Cerebellar nuclear complex (tissue), 1 donor: ENCODE results near the gene C4BPB.

Experiments used
- DNase-seq, 2 experiments: peaks; one replicate each; lab custom pipeline; 2025; lab: John Stamatoyannopoulos, UW

Gene C4BPB

DNA sequence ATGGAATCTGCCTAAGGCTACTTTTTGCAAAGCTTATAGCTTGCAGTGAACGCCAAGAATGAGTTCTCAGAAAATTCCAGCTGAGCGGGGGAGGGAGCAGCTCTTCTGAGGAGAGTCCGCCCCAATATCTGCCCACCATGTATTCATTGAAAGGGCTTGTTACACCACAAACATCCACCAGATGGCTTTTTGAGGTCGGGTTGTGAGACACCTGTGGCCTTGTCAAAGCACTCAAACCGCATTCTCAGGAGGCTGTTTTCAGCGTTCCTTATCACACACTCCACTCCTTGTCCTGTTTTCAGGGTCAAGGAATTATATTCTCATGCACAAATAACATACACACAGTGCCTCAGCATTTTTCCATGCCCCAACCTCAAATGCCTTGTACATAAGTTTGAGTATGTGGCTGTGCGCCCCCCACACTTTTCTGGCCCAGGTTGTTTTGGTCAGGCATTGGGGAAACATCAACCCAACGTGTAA, 3.9 kb upstream of the C4BPB start:
- DNase-seq = peak in 1 of 2 experiments; percentile 0

GRCh38 chr1:207085887-207086286, 2.8 kb upstream of the C4BPB start:
- DNase-seq = no peak

DNA sequence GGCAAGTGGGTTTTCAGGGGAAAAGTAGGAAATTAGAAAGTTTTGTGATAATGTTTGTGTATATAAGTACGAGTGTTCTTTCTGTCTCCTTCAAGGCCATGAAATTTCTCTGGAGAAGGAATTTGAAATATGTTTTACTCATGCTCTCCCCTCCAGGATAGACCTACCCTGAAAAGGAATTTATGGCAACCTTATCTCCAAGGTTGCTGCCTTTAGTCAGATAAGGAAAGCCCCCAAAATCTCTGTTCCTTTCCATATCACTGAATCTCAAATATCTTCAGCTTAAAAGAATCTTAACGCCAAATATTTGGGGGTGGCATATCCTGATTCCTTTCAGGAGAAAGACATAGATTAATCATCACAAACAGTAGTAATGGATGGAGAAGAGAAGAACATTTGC, 499 bp upstream of the C4BPB start:
- DNase-seq = no peak

DNA sequence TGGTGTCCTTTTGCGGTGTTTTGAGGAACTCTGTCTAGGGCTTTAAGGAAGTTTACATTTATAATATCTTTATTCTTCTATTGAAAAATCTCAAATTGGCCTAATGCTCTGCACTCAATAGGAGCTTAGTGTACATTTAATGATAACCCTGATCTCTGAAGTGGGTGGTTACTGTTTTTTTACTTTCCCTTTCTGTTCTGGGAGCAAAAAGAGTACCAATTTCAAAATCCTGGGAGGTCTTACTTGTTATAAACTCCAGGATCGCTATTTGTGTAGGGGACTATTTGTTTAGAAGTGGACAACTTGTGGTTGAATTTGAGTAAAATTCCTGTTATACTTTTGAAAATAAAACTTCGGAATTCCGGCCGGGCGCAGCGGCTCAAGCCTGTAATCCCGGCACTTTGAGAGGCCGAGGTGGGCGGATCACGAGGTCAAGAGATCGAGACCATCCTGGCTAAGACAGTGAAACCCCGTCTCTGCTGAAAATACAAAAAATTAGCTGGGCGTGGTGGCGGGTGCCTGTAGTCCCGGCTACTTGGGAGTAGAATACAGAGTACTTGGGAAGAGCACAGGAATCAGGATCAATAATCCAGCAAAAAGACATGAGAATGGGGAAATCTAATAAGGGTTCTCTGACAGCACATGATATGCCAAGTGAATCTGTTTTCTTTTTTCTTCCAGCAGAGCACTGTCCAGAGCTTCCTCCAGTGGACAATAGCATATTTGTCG, 1.1 kb downstream of the C4BPB start:
- DNase-seq = no peak

DNA sequence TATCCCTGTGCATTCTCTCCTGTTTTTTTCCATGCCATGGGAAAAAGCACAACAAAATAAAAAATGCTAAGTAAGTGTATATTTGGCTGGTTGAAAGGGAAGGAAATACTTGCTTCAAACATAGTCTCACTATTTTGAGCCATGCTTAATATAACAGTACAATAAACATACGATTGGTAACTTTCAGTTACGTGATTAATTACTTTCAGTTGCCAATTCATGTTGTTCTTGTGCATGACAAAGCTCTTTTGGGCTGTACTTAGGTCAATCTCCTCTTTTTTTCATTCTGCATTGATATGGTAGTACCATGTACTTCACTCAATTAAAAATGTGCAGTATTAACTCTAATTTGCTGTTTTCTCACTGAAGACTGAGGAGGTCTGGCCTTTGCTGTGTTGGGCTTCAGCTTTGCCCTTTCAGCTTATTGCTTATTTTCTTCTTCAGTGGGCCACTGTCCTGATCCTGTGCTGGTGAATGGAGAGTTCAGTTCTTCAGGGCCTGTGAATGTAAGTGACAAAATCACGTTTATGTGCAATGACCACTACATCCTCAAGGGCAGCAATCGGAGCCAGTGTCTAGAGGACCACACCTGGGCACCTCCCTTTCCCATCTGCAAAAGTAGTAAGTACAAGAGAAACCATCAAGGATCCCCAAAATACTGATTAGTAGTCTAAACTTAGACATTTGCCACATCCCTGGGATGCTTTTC, 2.7 kb downstream of the C4BPB start:
- DNase-seq = no peak

GRCh38 chr1:207093944-207094343, 5.3 kb downstream of the C4BPB start:
- DNase-seq = no peak

DNA sequence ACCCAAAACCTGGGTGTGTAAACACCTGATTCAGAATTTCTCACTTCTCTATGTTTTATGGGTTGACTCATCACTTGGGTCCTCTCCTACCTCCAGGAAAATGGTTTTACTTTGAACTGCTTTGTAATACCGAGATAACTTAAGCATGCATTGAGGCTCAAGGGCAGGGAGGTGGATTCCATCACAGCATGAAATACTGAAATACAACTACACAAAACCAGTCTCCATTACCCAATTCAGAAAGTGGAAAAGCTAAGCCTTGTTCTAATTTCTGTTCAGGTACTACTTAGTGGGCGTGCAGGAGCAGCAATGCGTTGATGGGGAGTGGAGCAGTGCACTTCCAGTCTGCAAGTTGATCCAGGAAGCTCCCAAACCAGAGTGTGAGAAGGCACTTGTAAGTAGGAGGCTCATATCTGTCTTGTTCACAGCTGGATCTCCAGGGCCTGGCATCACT, 9.2 kb downstream of the C4BPB start:
- no peak for DNase-seq

DNA sequence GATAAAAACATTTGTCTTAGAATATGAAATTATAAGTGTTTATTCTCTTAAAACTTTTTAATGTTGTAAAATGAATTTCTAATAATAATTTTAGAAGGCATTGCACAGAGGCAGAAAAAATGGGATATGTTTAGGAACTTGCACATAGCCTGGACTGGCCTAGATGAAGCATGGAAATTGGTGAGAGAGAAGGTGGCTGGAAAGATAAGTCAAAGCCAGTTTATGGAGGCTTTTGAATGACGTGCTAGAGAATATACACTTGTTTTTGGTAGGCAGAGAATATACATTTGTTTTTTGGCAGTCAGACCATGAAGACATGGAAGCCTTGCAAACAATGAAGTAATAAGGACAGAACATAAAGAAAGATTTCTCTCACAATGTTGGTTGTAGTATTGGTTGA, 13.1 kb downstream of the C4BPB start:
- DNase-seq = no peak

GRCh38 chr1:207102146-207102545, 13.5 kb downstream of the C4BPB start:
- no peak for DNase-seq

- DNase-seq = no peak
Measured at GRCh38 chr1:207102659-207103058, 14.0 kb downstream of the C4BPB start.

DNA sequence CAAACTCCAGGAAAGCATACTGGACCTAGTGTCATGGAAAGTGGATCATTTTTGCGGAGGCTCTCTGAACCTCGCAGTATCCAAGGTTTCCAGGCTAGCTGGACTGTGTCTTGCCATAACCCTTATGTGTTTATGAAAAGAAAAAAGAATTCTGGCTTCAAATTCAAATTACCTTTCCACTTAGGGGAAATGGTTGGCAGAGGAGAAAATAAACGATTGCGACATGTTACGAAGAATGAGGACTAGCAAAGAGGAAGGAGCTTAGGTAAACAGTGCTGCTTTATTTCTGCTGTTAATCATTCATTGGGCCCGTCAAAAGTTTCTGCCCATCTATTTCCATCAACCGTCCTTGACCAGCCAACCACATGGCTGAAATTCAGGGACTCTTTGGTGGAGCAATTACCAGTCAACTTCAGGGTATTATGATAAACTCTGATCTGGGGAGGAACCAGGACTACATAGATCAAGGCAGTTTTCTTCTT, 15.3 kb downstream of the C4BPB start, which contains the start of gene C4BPA:
TSS of gene C4BPA (plus strand) at position 342 of the 482 bp plus-strand sequence. CDS start 8,793 bp downstream, outside the sequence.
- DNase-seq = no peak

DNA sequence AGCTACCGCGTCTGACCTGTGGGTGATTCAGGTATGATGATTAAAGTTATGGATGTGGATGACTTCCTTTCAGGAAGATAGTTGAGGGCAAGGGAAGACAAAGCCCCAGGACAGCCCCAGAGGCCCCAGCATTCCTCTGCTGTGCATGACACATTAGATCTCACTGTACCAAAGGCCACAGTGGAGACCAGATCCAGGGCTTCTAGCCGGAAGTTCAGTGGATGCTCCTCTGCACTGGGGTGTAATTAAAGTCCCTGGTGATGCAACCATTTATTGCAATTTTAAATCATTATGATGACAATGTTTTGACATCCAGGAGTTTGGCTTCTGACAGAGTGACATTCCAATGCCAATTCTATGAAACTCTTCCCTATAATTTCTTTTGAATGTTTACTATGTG, 20.3 kb downstream of the C4BPB start:
- no peak for DNase-seq

DNA sequence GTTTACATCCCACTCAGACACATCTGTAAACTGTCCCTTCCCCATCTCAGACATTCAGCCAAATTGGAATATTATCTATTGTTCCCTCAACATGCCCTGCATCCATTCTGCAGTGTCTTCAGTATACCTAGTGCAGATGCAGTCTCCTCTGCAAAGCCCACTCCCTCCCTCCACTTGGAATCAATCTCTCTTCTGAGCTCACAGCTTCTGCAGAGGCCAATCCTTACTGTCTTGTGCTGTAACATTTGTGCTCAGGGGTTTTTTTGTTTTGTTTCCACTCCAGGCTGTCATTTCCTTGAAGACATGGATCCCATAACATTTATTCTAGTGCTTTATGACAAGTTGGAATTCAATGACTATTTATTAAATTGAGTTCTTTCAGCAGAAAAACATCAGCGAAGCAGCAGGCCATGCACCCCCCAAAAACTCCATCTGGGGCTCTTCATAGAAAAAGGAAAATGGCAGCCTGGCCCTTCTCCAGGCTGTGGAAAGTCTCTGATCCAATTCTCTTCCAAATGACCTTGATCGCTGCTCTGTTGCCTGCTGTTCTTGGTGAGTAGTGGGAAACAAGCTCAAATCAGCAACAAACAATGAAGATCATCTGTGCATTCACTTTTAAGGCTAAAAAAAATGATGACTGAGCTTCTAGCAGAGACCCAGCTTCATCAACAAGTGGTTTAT, 24.1 kb downstream of the C4BPB start:
- DNase-seq = no peak

DNA sequence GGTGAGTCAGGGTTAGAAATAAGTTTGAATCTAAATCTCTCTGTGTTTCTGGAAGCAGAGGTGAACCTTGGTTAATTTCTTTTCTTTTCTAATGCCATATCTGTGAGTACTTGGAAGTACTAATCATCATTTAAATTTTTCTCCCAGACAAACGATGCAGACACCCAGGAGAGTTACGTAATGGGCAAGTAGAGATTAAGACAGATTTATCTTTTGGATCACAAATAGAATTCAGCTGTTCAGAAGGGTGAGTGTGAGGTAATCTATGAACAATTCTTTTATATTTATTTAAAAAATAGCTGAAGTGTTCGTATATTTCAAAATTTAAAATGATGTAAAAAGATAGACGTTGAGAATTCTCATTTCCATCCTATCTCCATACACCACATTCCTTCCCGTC, 26.6 kb downstream of the C4BPB start:
- no peak for DNase-seq

GRCh38 chr1:207124389-207124788, 35.7 kb downstream of the C4BPB start:
- no peak for DNase-seq

GRCh38 chr1:207128336-207128921, 39.8 kb downstream of the C4BPB start:
- DNase-seq = no peak

GRCh38 chr1:207129053-207129452, 40.4 kb downstream of the C4BPB start:
- DNase-seq = no peak

DNA sequence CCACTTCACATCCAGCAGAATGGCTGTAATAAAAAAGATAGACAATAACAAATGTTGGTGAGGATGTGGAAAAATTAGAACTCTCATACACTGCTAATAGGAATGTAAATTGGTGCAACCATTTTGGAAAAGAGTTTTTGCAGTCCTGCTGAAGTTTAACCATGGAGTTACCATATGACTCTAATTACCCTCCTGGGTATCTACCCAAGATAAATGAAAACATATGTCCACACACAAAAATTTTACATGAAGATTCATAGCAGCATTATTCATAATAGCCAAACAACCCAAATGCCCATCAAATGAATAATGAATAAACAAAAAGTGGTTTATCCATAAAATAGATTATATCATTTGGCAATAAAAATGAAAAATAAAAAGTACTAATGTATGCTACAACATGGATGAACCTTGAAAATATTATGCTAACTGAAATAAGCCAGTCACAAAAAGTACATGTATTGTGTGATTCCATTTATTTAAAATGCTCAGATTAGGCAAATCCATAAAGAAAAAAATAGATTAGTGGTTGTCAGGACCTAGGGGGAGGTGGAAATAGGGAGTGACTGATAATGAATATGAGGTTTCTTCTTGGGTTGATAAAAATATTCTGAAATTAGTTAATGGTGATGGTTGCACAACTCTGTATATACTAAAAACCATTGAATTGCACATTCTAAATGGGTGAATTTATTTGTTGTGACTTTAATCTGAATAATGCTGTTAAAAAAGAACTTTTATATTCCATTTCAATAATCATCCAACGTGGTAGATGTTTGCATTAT, 41.8 kb downstream of the C4BPB start:
- DNase-seq = no peak

DNA sequence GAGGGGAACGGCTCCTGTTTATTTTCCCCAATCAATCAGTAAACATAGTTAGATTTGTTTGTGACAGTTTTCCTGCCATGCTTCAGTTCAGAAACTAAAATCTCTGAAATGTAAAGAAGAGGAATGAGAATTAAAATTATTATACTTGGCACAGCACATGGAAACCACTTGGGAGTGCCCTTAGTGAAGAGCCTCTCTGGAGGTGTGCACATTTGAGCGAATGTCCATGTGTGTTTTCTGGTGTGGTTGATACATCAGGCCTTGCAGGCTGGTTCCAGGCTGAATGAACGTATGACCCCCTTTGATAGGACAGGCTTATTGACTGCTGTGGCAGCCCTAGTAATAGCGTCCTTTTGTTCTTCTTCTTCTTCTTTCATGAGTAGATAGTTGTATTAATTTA, 42.5 kb downstream of the C4BPB start:
- DNase-seq = no peak

DNA sequence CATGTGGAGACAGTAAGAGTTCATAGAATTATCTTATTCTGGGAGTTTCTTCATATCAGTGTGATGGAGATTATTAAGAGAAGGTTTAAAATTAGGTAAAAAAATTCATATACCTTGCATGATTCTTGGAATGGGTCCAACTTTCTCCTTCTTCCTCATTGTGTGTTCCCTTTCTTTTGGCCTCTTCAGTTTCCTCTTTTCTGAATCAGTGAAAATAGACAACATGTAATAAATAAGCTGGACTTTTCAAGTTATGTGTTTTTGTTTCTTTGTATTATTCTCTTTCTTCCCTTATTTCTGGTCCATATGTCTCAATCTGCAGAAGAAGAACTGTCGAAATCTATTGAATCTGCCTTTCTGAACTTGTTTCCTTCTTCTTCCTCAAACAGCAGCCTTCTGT, 45.9 kb downstream of the C4BPB start:
- DNase-seq = no peak

- DNase-seq = no peak
Measured at GRCh38 chr1:207139616-207140015, 51.0 kb downstream of the C4BPB start.
